ENCODE data around the gene EN2.
A peak's percentile ranks its signal among the peaks of the same experiment; 100 is the strongest.

The EN2 gene

DNA sequence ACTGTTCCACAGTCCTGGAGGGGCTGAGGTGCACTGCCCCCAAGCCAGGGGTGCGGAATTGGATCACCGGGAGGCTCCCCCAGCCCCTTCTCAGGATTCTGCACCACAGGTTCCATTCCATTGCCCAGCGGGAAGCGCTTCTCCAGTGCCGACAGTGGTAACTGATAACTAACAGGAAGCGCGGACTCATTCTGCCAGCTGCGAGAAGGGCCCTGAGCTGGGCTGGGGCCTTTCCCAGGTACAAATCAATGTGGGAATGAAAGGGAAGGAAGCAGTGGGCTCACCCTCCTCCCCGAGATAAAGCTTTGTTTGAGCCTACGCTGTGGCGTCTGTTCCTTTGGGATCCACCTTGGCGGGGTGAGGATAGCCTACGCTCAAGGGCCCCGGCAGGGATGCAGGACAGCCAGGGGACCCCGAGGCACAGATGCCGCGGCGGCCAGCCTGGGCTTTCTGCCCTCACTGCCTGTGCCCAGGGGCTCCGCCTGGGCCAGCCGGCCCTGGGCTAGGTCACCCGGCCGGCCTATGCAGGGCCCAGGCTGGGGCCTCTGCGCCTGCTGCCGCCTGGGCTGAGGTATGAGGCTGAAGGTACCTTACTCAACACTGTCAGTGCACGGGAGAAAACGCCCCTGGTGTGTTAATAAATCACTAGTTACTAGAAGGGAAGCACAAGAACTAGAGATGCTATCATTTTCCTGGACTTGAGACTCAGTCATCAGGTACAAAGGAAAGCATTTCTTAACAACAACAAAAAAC lies 39.4 kb downstream of the EN2 start:
- H3K36me3 ChIP-seq (ENCODE audit: control insufficient read depth, insufficient read depth, low read length) = no peaks in the 10 kb centered on the region
- H3K9me3 ChIP-seq (ENCODE audit: control insufficient read depth, low read length) = no peaks in the 10 kb centered on the region
- WGBS, 2 experiments = 71 to 76% methylated on average over 26 of the region's 26 CpGs
- H3K27ac ChIP-seq (ENCODE audit: insufficient read depth, low read depth, low read length, poor library complexity, severe bottlenecking) = no peak overlapping the region
- H3K4me1 ChIP-seq (ENCODE audit: control insufficient read depth, insufficient read depth, low read length) = no peaks in the 10 kb centered on the region
- H3K27me3 ChIP-seq (ENCODE audit: control insufficient read depth, insufficient read depth, low read length, poor library complexity, severe bottlenecking) = peaks cover 97% of the 10 kb centered on the region
- H3K4me3 ChIP-seq (ENCODE audit: insufficient read depth, low read depth, low read length) = no peak overlapping the region

DNA sequence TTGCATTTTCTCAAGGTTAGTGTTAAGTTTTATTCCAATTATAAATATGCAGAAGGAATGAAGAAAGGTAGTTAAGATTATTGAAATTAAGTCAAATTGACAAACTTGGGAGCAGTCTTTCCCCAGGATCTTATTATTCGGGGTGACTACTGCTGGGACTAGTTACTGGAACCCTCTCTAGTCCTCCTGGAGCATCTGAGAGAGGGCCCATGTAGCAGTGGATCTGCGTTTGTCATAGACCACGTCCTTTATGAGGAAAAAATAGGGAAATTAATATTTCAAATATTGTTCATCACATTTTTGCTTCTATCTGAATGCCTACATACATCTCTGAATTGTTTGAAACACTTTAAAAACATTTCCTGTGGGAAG lies 47.5 kb downstream of the EN2 start:
- peaks cover 100% of the 10 kb centered on the region for H3K27me3 ChIP-seq (ENCODE audit: control insufficient read depth, insufficient read depth, low read length, poor library complexity, severe bottlenecking)
- peaks cover 2% of the 10 kb centered on the region for H3K4me1 ChIP-seq (ENCODE audit: control insufficient read depth, insufficient read depth, low read length)
- H3K27ac ChIP-seq (ENCODE audit: insufficient read depth, low read depth, low read length, poor library complexity, severe bottlenecking) = no peak overlapping the region
- no peaks in the 10 kb centered on the region for H3K36me3 ChIP-seq (ENCODE audit: control insufficient read depth, insufficient read depth, low read length)
- no peak overlapping the region for H3K4me3 ChIP-seq (ENCODE audit: insufficient read depth, low read depth, low read length)
- no peaks in the 10 kb centered on the region for H3K9me3 ChIP-seq (ENCODE audit: control insufficient read depth, low read length)
- 8 to 33% methylated on average over 1 to 2 of the region's 3 CpGs for WGBS, 2 experiments

DNA sequence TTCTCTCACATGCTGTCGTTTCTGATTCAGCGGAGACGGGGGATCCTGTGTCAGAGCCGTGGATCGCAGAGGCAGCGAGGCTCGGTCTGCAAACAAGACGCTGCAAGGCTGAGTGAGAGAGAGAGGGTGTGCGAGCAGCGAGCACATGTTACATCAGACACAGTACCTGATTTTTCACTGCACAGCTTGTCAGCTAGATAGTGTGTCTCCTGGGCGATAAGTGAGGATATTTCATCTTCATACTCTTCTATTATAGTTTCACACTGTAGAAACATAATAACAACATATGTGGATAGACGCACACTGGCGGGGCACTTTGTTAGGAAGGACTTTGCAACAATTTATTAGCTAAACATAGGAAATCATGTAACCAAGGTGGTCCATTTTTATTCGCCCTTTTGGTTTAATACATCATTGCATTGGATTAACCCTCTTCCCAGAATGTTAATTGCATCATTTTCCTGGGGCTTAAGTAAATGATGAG lies 49.0 kb downstream of the EN2 start:
- Histone ChIP-seq H3K4me3 (ENCODE audit: insufficient read depth, low read depth, low read length) (no peak overlapping the region), H3K27me3 (ENCODE audit: control insufficient read depth, insufficient read depth, low read length, poor library complexity, severe bottlenecking) (peaks cover 100% of the 10 kb centered on the region), H3K4me1 (ENCODE audit: control insufficient read depth, insufficient read depth, low read length) (peaks cover 3% of the 10 kb centered on the region), H3K9me3 (ENCODE audit: control insufficient read depth, low read length) (no peaks in the 10 kb centered on the region), H3K36me3 (ENCODE audit: control insufficient read depth, insufficient read depth, low read length) (no peaks in the 10 kb centered on the region), H3K27ac (ENCODE audit: insufficient read depth, low read depth, low read length, poor library complexity, severe bottlenecking) (no peak overlapping the region)
- 6 to 9% methylated on average over 14 of the region's 14 CpGs for WGBS, 2 experiments

DNA sequence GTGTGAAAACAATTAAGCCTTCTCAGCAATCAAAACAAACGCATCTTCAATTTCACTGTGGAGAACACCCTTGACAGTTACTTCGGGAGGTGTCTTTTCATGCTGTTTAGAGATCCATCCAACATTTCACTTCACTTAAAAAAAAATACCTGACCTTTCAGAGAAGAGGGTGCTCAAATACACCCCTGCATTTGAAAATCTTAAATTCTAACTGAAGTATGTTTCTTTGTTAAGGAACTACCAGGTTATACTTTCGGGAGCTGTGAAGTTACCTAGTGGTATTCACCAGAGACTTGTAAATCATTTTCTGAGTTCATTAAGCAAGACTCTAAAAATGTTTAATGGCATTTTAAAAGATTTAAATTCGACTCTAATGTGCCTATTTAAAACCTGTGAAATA lies 49.6 kb downstream of the EN2 start:
- Histone ChIP-seq H3K9me3 (ENCODE audit: control insufficient read depth, low read length) (no peaks in the 10 kb centered on the region), H3K27ac (ENCODE audit: insufficient read depth, low read depth, low read length, poor library complexity, severe bottlenecking) (no peak overlapping the region), H3K4me3 (ENCODE audit: insufficient read depth, low read depth, low read length) (no peak overlapping the region), H3K4me1 (ENCODE audit: control insufficient read depth, insufficient read depth, low read length) (peaks cover 3% of the 10 kb centered on the region), H3K27me3 (ENCODE audit: control insufficient read depth, insufficient read depth, low read length, poor library complexity, severe bottlenecking) (peaks cover 100% of the 10 kb centered on the region), H3K36me3 (ENCODE audit: control insufficient read depth, insufficient read depth, low read length) (no peaks in the 10 kb centered on the region)
- WGBS, 2 experiments = 8 to 13% methylated on average over 3 to 4 of the region's 4 CpGs

DNA sequence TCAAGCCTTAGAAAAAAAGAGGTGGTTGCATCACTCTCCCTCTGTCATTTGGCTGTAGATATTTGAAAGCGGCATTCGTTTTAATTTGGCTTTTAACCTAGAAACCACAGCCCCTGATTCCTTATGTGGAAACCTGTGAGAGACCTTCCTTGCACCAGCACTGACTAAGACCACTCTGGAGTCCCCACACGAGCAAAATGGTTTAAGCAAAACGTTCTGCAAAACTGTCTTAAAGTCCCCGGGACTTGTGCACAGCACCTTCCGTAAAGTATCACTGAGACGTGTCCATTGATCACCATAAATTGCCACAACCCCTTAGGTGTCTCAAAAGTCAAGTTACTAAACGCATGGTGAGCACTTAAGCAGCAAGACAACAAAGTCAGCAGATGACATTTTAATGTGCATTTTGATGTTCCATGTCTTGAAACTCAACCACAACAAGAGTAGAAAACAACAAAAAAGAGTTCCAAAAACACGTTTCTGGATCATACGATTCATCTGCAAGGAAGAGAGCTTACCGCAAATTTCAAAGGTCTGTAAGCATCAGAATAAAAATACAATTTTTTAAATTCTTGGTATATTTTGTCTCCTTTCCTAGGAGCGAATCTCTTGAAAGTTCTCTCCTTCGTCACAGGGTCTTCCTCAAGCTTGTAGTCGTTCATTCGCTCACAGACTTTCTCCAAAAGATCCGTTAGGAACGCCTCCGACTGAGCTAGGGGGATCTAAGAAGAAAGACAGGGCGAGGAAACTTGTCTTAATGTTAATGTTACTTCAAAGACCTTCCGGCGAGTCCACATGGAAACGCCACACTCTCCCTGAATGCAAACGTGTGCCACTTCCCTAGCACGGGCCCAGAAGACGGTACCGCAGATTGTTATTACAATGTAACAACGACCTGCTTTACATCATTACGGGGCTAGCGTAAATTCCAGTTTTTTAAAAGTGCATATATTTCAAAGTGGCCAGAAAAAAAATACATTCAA lies 50.7 kb downstream of the EN2 start:
- Histone ChIP-seq H3K27me3 (ENCODE audit: control insufficient read depth, insufficient read depth, low read length, poor library complexity, severe bottlenecking) (peaks cover 100% of the 10 kb centered on the region), H3K36me3 (ENCODE audit: control insufficient read depth, insufficient read depth, low read length) (no peaks in the 10 kb centered on the region), H3K4me1 (ENCODE audit: control insufficient read depth, insufficient read depth, low read length) (peaks cover 3% of the 10 kb centered on the region)

DNA sequence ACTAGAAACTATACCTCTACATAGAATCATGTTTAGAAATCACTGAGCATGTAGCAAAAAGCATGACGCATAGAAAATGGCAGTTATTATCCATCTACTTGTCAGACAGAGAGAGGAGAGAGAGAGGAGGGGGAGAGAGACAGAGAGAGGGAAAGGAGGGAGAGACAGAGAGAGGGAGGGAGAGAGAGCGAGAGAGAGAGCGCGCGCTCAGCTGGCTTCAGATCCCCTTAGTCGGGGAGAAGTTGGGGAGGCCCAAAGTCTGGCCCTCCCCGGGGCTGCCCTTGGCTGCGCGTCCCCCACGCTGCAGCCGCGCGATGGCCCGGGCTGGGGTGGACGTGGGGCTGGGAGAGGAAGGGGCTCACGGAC lies 51.4 kb downstream of the EN2 start:
- peak overlapping the region; percentile 2 for H3K4me3 ChIP-seq (ENCODE audit: insufficient read depth, low read depth, low read length)
- H3K4me1 ChIP-seq (ENCODE audit: control insufficient read depth, insufficient read depth, low read length) = peaks cover 3% of the 10 kb centered on the region
- no peaks in the 10 kb centered on the region for H3K9me3 ChIP-seq (ENCODE audit: control insufficient read depth, low read length)
- H3K27me3 ChIP-seq (ENCODE audit: control insufficient read depth, insufficient read depth, low read length, poor library complexity, severe bottlenecking) = peaks cover 100% of the 10 kb centered on the region
- no peak overlapping the region for H3K27ac ChIP-seq (ENCODE audit: insufficient read depth, low read depth, low read length, poor library complexity, severe bottlenecking)
- no peaks in the 10 kb centered on the region for H3K36me3 ChIP-seq (ENCODE audit: control insufficient read depth, insufficient read depth, low read length)
- 0 to 1% methylated on average over 16 of the region's 16 CpGs for WGBS, 2 experiments

More for the DNA sequence above, 50.7 kb downstream of the EN2 start:
- Histone ChIP-seq H3K9me3 (ENCODE audit: control insufficient read depth, low read length) (no peaks in the 10 kb centered on the region), H3K4me3 (ENCODE audit: insufficient read depth, low read depth, low read length) (no peak overlapping the region), H3K27ac (ENCODE audit: insufficient read depth, low read depth, low read length, poor library complexity, severe bottlenecking) (no peak overlapping the region)
- WGBS, 2 experiments = 5% methylated on average over 28 to 29 of the region's 29 CpGs

DNA sequence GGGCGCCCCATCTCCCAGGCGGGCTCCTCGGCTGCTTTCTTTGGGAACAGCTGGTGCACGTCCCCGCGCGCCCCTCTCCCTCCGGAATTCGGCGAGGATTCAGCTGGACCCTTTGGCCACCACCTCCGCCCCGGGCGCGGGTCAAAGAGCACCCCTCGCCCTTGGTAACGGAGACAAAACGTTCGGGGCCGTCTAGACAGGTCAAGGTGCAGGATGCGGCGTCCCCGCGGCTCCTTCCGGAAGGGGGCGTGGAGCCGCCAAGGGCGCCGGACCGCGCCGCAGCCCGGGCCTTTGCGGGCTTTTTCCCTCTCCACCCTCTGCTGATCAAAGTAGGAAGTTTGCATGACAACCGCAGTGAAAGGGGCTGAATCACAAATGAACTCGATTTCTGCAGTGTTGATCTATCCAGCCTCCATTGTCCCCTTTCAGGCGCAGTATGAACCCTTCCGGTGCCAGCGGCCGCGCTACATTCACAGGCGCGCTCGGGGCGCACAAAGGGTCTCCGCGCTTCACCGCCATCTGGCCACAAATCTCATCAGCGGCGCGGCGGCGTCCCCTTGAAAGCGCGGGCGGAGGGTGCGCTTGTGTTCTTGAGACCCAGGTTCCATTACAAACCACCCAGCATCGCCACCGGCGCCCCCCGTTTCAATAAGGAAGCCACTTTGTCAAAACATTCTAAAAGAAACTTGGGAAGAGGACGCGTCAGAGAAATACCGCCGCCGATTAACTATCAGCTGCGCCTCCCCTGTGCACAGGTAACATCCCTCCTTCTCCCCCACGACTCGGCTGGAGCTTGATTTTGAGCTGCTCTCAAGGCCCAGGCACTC lies 52.0 kb downstream of the EN2 start:
- Histone ChIP-seq H3K27ac (ENCODE audit: insufficient read depth, low read depth, low read length, poor library complexity, severe bottlenecking) (no peak overlapping the region), H3K36me3 (ENCODE audit: control insufficient read depth, insufficient read depth, low read length) (no peaks in the 10 kb centered on the region), H3K27me3 (ENCODE audit: control insufficient read depth, insufficient read depth, low read length, poor library complexity, severe bottlenecking) (peaks cover 100% of the 10 kb centered on the region), H3K4me1 (ENCODE audit: control insufficient read depth, insufficient read depth, low read length) (peaks cover 3% of the 10 kb centered on the region), H3K4me3 (ENCODE audit: insufficient read depth, low read depth, low read length) (peak overlapping the region; percentile 2), H3K9me3 (ENCODE audit: control insufficient read depth, low read length) (no peaks in the 10 kb centered on the region)
- WGBS, 2 experiments = 0 to 1% methylated on average over 68 of the region's 68 CpGs

DNA sequence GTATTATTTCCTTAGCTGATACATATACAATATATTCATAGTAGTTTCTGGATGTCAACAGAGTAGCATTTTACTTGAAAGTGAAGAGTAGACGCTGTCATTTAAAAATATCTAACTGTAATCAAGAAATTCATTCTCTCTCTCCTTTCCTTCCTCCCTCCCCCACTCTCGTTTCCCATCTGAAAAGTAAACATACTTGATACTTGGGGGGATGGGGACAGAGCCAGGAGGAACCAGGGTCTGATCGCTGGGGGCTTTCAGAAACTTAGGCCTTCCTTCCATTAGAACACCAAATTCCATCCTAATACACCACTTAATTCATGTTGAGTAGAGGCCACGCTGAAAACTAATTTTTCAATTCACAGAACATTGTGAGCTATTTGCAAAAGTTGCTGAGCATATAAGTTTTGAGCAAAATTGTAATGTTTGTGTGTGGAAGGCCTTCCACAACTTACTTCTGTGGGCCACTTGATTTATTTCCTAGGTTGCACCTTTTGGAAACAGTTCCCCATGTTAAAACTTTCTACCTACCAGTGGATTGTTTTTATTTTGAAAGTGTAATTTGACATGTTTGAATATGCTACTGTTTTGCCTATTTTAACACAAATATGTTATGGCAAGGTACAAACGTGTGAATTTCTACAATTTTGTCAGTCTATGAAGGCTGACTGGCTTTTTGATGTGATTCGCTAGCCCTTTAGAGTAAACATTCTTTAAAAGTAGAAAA lies 53.2 kb downstream of the EN2 start:
- no peak overlapping the region for H3K4me3 ChIP-seq (ENCODE audit: insufficient read depth, low read depth, low read length)
- peaks cover 100% of the 10 kb centered on the region for H3K27me3 ChIP-seq (ENCODE audit: control insufficient read depth, insufficient read depth, low read length, poor library complexity, severe bottlenecking)
- WGBS, 2 experiments = 1 to 3% methylated on average over 5 to 6 of the region's 6 CpGs
- no peaks in the 10 kb centered on the region for H3K36me3 ChIP-seq (ENCODE audit: control insufficient read depth, insufficient read depth, low read length)
- no peak overlapping the region for H3K27ac ChIP-seq (ENCODE audit: insufficient read depth, low read depth, low read length, poor library complexity, severe bottlenecking)
- peaks cover 3% of the 10 kb centered on the region for H3K4me1 ChIP-seq (ENCODE audit: control insufficient read depth, insufficient read depth, low read length)
- no peaks in the 10 kb centered on the region for H3K9me3 ChIP-seq (ENCODE audit: control insufficient read depth, low read length)

DNA sequence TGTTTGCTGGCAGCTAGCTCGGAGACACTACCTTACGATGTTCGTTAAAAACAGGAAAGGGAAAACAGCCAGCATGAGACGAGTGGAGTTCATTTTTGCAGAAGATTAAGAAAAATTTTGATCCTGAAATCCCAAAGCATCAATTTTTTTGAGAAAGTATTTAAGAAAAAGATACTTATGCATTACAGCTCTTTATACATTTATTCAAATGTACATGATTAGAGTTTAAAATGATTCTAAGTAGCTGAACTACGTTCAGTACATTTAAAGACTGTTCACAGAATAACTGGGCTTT lies 53.7 kb downstream of the EN2 start:
- Histone ChIP-seq H3K27ac (ENCODE audit: insufficient read depth, low read depth, low read length, poor library complexity, severe bottlenecking) (no peak overlapping the region), H3K4me1 (ENCODE audit: control insufficient read depth, insufficient read depth, low read length) (peaks cover 3% of the 10 kb centered on the region), H3K36me3 (ENCODE audit: control insufficient read depth, insufficient read depth, low read length) (no peaks in the 10 kb centered on the region), H3K9me3 (ENCODE audit: control insufficient read depth, low read length) (no peaks in the 10 kb centered on the region), H3K27me3 (ENCODE audit: control insufficient read depth, insufficient read depth, low read length, poor library complexity, severe bottlenecking) (peaks cover 100% of the 10 kb centered on the region), H3K4me3 (ENCODE audit: insufficient read depth, low read depth, low read length) (no peak overlapping the region)
- WGBS, 2 experiments = 3 to 11% methylated on average over 4 to 5 of the region's 5 CpGs

All from ectodermal cell (in vitro differentiated cells).